GM19452 (cell line): ENCODE measurements around the gene TMEM176A.
"Not testable (repeated sequence)": the region's sequence is repeated elsewhere in the genome, so short reads cannot be mapped to it uniquely, and the experiment has no call there.

Source experiments
- ATAC-seq: cut with Tn5 transposase; IDR thresholded peaks from one replicate; pipeline ENCODE4 v1.9.1; 2021; ENCODE audit not compliant: unreplicated experiment

The TMEM176A gene

GRCh38 chr7:150800581-150801241, at the start of gene TMEM176A:
Gene TMEM176A (plus strand): TSS chr7:150800769. CDS start chr7:150801551, 782 bp downstream.
- no peak for ATAC-seq

GRCh38 chr7:150751702-150752101, 48.9 kb upstream of the TMEM176A start:
- no peak for ATAC-seq

DNA sequence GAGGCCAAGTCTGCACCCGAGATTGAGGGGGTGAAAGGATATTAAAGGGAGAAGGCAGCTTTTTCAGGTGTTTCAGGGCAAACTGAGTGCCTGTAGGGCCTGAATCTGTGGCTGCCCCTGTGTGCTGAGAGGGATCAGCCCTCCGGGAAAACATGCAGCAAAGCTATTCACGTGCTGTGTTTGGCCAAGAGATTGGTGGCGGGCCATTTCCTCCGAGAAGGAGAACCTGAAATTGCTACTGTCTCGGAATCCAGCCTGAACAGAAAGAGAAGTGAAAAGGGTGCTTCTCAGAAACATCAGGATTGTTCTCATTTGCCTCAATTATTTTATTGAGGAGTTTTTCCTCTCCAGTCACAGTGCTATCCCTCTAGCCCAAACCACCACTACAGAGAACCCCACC, 47.3 kb upstream of the TMEM176A start:
- no peak for ATAC-seq

GRCh38 chr7:150753826-150754603, 46.6 kb upstream of the TMEM176A start:
- ATAC-seq, result no peak

GRCh38 chr7:150754951-150755350, 45.6 kb upstream of the TMEM176A start:
- ATAC-seq, result no peak

DNA sequence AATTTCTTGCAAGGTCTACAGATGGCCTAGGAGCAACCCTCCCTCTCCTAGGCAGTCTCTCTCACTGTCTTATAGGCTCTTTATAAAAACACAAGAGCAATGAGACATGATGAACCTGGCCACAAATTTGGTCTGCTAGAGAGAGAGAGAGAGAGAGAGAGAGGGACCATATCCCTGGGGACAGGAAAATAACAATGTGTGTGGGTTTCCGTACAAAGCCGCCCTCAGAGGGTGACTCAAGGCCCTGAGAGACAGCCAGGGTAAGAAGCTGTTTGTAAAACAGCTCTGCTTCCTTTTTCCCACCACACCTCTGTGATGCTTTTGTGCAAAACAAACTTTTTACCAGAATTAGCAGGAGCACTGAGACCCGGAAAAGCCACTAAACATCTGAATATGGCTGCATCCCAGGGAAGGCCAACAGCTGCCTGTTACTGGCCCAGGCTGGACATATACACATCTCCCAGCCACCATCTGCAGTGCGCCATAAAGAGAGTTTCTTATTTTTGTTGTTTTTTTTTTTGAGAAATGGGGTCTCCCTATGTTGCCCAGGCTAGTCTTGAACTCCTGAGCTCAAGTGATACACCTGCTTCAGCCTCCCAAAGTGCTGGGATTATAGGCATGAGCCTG, 45.0 kb upstream of the TMEM176A start:
- ATAC-seq, result no peak

DNA sequence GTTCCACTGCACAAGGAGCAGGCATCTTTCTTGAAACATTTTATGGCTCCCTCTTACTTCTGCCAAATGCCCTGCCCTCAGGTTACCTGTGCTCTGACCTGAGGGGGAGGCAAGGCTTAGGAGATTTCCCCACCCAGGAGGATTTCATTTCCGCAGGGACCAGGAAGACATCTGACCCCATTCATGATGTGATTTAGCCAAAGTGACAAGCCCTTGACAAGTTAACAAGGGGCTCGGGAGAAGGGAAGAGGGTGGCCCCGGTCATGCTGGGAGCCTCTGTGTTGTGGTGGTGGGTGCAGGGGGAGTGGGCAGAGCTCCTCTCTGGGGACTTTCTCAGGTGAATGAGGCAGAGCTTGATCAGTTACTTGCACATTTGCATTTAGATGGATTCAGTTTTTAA, 44.4 kb upstream of the TMEM176A start:
- ATAC-seq, result no peak

DNA sequence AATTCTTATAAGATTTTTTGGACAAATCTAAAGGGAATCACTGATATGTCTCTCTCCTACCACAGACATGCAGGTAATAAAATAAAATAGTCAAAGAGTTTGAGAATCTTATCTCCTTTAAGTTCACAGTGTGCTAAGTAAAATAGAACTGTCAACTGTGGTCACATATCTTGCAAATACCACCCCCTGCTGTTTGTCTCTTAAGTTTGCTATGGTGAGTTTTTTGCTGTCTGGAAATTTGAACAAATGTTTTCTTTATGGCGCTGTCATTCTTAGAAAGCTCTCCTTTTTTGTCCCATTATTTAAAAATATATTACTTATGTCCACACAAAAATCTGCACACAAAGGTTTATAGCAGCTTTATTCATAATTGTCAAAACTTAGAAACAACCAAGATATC, 43.7 kb upstream of the TMEM176A start:
- no peak for ATAC-seq

GRCh38 chr7:150759479-150759878, 41.1 kb upstream of the TMEM176A start:
- no peak for ATAC-seq

- ATAC-seq, result no peak
Measured at GRCh38 chr7:150766334-150766709, 34.2 kb upstream of the TMEM176A start.

GRCh38 chr7:150769768-150770167, 30.8 kb upstream of the TMEM176A start:
- no peak for ATAC-seq

GRCh38 chr7:150774131-150774530, 26.4 kb upstream of the TMEM176A start:
- not testable (repeated sequence) for ATAC-seq

DNA sequence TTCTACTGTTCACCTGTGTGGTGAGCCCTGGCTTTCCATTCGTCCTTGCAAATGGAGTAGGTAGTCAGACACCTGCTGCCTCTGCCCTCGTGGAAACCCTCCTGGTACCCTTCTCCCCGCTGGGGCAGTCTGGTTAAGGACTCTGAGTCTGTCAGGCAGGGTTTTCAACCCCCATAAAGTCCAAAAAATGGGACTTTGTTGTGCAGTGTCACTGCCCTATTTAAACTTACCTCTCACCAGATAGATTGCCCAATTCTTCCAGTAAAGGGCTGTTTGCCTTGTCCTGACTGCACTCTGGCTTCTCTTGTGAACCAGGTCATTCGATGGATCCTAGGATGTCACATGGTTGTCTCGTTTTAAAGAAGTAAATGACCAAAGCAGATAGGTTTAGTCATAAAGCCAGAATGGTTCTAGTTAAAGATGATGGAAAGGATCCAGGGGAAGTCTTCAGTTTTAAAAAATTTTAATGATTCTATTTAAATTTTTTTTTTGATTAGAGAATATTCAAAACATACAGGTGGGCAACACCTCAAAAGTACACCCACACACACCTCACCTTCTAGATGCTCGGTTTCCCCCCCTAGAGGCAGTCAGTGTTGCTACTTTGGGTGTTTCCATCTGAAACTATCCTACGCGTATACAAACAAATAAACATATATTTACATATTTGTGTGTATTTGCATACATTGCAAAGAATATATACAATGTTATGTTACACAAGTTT, 22.4 kb upstream of the TMEM176A start:
- ATAC-seq, result no peak

DNA sequence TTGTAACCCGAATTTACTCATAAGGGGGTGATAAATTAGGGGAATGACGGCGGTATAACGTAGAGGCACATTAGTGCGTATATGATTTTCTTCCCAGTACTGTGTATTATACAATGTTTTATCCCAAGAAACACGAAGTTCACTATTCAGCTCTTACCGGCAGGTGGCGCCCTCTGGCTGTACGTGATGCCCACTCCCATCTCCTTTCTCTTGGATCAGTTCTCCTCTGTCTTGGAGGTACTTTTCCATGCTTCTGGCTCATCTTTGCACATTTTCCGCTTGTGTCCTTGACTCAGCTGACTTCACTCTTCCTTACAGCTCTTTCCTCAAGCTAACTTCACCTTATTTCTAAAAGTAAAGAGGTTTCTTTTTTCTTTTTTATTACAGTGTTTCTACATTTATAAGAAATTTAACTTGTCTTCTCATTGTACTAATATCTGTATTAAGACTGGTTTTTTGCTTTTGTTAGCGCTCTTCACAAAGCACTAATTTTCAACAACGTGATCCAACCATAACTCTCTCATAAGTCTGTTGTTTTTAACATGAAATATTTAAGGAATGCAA, 21.7 kb upstream of the TMEM176A start:
- ATAC-seq, result no peak

- no peak for ATAC-seq
Measured at GRCh38 chr7:150780292-150780691, 20.3 kb upstream of the TMEM176A start.

DNA sequence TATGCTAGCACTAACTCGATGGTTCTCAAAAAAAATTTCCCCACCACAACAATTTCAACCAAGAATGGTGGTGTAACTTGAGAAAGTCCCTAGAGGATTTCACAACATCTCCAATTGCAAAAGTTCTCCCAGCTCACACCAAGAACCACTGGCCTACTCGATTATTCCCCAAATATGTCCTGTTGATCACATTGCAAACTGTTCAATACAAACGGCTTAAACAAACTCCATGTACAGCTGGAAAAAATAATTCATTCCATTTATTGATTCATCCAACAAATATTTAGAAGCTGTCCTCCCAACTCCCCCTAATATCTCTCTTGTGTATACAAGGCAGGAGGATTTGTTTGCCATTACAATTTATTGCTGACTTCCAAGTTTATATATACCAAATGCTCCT, 19.5 kb upstream of the TMEM176A start:
- ATAC-seq, result no peak

DNA sequence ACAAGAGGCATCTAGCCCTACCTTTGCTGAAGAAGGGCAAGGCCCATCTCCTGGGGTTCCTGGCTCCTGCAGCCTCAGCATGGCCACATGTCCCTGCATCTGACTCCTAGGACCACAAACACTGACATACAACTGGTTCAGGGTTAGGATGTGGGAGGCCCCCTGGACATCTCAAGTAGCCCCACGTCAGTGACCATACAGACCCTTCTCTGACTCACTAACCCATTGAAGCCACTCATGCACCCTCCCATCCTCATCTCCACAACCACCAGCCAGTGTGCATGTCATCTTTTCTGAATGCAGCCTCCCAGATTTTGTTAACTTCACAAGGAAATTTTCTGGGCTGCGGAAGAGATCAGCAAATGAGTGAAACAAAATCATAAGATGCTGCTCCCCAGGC, 18.6 kb upstream of the TMEM176A start:
- no peak for ATAC-seq

GRCh38 chr7:150784120-150784736, 16.3 kb upstream of the TMEM176A start:
- ATAC-seq, result no peak

GRCh38 chr7:150784954-150785353, 15.6 kb upstream of the TMEM176A start:
- ATAC-seq, result no peak
